ENCODE data around the gene HLF. TPM values are rescaled to one million over a fixed set of nuclear protein-coding genes. Genes with fewer than 3 reads are reported as not detected.

The HLF gene
- total RNA-seq, 2 experiments from 2014 or later: 0.67 to 1.3 TPM

DNA sequence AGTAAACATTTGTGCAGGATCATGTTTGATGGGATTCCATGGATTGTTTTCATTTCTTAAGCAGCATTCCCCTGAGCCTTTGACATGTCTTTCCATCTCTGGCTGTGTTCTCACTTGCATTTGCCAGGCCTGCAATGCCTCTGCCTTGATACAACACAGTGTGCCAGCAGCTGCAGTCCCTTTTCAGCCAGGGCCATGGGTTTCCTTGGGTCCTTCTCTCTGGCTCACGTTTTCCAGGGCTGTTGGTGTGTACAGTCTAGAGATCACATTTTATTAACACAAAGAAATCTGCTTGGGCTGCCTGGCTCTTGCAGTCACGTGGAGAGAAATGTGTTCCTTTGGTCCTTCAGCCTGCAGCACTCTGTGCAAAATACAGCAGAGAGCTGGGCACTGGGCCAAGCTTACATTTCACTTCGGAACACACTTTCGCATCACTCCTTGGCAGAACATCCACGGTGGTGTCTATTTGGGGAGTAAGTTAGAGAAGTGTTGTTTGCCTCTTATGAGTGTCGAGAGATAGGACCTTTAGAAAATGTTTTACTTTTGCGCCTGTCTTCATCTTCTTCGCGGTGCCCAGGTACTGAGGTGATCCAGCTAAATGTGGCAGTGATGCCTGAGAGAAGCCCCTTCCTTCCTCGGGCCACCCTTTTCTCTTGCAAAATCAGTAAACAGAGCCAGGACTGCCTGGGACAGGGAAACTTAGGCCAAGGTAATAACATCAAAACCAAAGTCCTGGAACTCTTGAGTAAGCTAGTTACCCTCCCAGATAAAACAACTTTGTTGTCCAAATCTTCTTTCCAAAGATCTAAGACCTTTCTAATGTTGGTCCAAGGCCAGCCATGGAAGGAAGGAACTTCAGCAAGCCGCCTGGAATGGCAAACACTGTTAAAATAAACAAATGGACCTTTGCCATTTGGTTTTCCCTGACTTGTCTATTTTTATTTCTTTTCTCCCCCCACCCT, 20.9 kb downstream of the HLF start:
- Mint-ChIP-seq H3K9me3 (no peaks in the 10 kb centered on the region), H3K4me3 (no peak overlapping the region)

GRCh38 chr17:55286681-55287589, 22.2 kb downstream of the HLF start:
- Mint-ChIP-seq H3K4me3 (no peak overlapping the region), H3K4me1 (peaks cover 11% of the 10 kb centered on the region), H3K27me3 (peaks cover 10% of the 10 kb centered on the region), H3K9me3 (no peaks in the 10 kb centered on the region), H3K36me3 (no peaks in the 10 kb centered on the region), H3K27ac (no peak overlapping the region)
- DNase-seq (no peak), ATAC-seq (ENCODE audit: low read depth) (no peak)
- POLR2A ChIA-PET: no interaction called here

More for the DNA sequence above, 20.9 kb downstream of the HLF start:
- peaks cover 10% of the 10 kb centered on the region for H3K27me3 Mint-ChIP-seq
- H3K27ac Mint-ChIP-seq: no peak overlapping the region
- no peaks in the 10 kb centered on the region for H3K36me3 Mint-ChIP-seq
- DNase-seq: no peak
- POLR2A ChIA-PET: no interaction called here
- no peak for ATAC-seq (ENCODE audit: low read depth)
- peaks cover 11% of the 10 kb centered on the region for H3K4me1 Mint-ChIP-seq

GRCh38 chr17:55288356-55289105, 23.8 kb downstream of the HLF start:
- Mint-ChIP-seq H3K36me3 (no peaks in the 10 kb centered on the region), H3K4me3 (no peak overlapping the region), H3K27ac (no peak overlapping the region), H3K9me3 (no peaks in the 10 kb centered on the region), H3K4me1 (peaks cover 11% of the 10 kb centered on the region), H3K27me3 (peaks cover 7% of the 10 kb centered on the region)
- ATAC-seq (ENCODE audit: low read depth) (no peak), DNase-seq (no peak)
- POLR2A ChIA-PET: no interaction called here

DNA sequence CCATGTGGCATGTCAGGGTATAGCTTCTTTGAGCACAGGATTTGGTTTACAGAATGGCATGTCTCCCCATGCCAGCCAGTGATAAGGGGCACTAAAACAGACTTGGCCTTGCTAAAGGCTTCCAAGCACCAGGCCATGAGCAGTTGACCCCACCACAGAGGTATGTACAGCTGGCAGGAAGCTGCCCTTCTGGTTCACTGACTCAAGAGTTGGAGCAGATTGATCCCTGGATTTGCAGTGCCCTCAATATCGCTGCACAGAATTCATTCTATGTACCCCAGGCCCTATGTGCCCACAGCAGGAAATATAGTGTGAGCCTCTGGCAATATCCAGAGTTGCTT, 24.3 kb downstream of the HLF start:
- no peak overlapping the region for H3K27ac Mint-ChIP-seq
- H3K27me3 Mint-ChIP-seq: peaks cover 7% of the 10 kb centered on the region
- peaks cover 9% of the 10 kb centered on the region for H3K4me1 Mint-ChIP-seq
- H3K36me3 Mint-ChIP-seq: no peaks in the 10 kb centered on the region
- H3K4me3 Mint-ChIP-seq: no peak overlapping the region
- POLR2A ChIA-PET: no interaction called here
- H3K9me3 Mint-ChIP-seq: no peaks in the 10 kb centered on the region
- no peak for ATAC-seq (ENCODE audit: low read depth)
- DNase-seq: no peak

DNA sequence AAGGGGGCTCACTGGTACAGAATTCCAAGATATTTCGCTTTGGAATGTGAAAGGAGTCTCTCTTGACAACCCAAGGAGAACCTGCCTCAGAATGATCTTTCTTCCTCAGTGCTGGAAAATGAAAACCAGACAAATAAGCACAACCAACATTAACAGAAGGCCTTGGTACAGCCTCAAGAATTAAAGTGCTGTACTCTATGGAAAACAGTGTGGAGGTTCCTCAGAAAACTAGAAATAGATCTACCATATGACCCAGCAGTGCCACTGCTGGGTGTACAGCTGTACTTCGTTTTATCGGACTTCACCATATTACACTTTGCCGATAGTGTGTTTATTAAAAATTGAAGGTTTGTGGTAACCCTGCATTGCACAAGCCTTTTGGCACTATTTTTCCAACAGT, 25.2 kb downstream of the HLF start:
- H3K36me3 Mint-ChIP-seq: no peaks in the 10 kb centered on the region
- H3K27ac Mint-ChIP-seq: no peak overlapping the region
- no peak overlapping the region for H3K4me3 Mint-ChIP-seq
- no peaks in the 10 kb centered on the region for H3K9me3 Mint-ChIP-seq
- ATAC-seq (ENCODE audit: low read depth) (no peak), DNase-seq (no peak)
- peaks cover 7% of the 10 kb centered on the region for H3K27me3 Mint-ChIP-seq
- POLR2A ChIA-PET: no interaction called here
- H3K4me1 Mint-ChIP-seq: peaks cover under 1% of the 10 kb centered on the region

DNA sequence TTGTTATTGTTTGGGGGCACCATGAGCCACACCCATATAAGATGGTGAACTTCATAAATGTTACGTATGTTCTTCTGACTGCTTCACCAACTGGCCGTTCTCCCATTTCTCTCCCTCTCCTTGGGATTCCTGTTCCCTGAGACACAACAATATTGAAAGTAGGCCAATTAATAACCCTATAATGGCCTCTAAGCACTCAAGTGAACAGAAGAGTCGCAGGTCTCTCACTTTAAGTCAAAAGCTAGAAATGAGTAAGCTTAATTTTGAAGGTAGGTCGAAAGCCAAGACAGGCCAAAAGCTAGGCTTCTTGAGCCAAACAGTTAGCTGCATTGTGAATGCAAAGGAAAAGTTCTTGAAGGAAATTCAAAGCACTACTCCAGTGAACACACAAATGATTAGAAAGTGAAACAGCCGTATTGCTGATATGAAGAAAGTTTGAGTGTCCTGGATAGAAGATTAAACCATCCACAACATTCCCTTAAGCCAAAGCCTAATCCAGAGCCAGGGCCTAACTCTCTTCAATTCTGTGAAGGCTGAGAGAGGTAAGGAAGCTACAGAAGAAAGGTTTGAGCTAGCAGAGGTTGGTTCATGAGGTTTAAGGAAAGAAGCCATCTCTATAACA, 25.8 kb downstream of the HLF start:
- DNase-seq (no peak), ATAC-seq (ENCODE audit: low read depth) (no peak)
- POLR2A ChIA-PET: no interaction called here
- no peaks in the 10 kb centered on the region for H3K36me3 Mint-ChIP-seq
- H3K9me3 Mint-ChIP-seq: no peaks in the 10 kb centered on the region
- peaks cover 7% of the 10 kb centered on the region for H3K27me3 Mint-ChIP-seq
- H3K4me1 Mint-ChIP-seq: no peaks in the 10 kb centered on the region
- H3K4me3 Mint-ChIP-seq: no peak overlapping the region
- H3K27ac Mint-ChIP-seq: no peak overlapping the region

- Mint-ChIP-seq H3K27ac (no peak overlapping the region), H3K27me3 (peaks cover 5% of the 10 kb centered on the region)
- POLR2A ChIA-PET: no interaction called here
These were observed 26.4 kb downstream of the HLF start for GRCh38 chr17:55291114-55291507.

GRCh38 chr17:55292094-55292493, 27.3 kb downstream of the HLF start:
- POLR2A ChIA-PET: no interaction called here
- no peak overlapping the region for H3K27ac Mint-ChIP-seq

More at GRCh38 chr17:55291114-55291507, 26.4 kb downstream of the HLF start:
- Mint-ChIP-seq H3K9me3 (no peaks in the 10 kb centered on the region), H3K4me3 (no peak overlapping the region), H3K4me1 (peaks cover 1% of the 10 kb centered on the region), H3K36me3 (no peaks in the 10 kb centered on the region)
- no peak for DNase-seq
- ATAC-seq (ENCODE audit: low read depth): no peak

DNA sequence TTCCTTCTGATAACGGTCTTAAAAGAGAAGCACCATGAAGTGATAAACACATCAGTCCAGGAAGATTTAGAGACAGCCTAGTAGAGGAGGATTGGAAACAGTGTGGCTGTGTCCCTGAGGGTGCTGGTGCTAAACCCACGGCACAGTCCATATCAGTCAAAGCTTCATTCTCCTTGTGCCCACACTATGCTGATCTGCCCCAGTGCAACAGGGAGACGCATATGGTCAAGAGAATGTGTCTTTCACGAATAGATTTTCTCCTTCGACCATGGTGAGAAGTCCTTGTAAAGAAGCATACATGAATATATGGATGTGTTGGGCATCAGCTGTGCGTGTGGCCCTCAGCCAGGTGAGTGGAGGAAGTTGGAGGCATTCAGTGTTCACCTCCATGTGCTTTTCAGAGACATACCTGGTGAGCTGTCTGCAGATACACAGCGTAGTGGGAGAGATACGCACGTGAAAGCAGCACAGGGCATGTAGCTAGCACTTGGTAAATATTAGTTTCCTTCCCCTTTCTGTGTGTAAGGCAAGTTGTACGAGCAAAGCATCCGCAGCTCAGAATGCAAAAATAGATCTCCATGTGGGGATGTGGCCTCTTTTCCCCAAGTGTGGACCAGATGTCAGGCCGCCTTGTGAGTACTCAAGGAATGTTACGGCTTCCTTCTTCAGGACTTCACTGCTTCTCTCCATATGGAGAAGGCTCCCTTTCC, 29.4 kb downstream of the HLF start:
- DNase-seq (no peak), ATAC-seq (ENCODE audit: low read depth) (no peak)
- Mint-ChIP-seq H3K27ac (no peak overlapping the region), H3K4me3 (no peak overlapping the region), H3K36me3 (no peaks in the 10 kb centered on the region), H3K27me3 (peaks cover 3% of the 10 kb centered on the region), H3K4me1 (peaks cover 1% of the 10 kb centered on the region), H3K9me3 (no peaks in the 10 kb centered on the region)
- POLR2A ChIA-PET: no interaction called here

More at GRCh38 chr17:55292094-55292493, 27.3 kb downstream of the HLF start:
- Mint-ChIP-seq H3K9me3 (no peaks in the 10 kb centered on the region), H3K27me3 (peaks cover 3% of the 10 kb centered on the region), H3K4me1 (peaks cover 1% of the 10 kb centered on the region), H3K4me3 (no peak overlapping the region), H3K36me3 (no peaks in the 10 kb centered on the region)
- no peak for DNase-seq
- no peak for ATAC-seq (ENCODE audit: low read depth)

- ATAC-seq (ENCODE audit: low read depth) (peak; percentile 56), DNase-seq (peak; percentile 48)
- H3K4me1 Mint-ChIP-seq: peaks cover 1% of the 10 kb centered on the region
- H3K4me3 Mint-ChIP-seq: no peak overlapping the region
- H3K27me3 Mint-ChIP-seq: peaks cover 7% of the 10 kb centered on the region
- H3K36me3 Mint-ChIP-seq: no peaks in the 10 kb centered on the region
- H3K9me3 Mint-ChIP-seq: no peaks in the 10 kb centered on the region
- POLR2A ChIA-PET: no interaction called here
- no peak overlapping the region for H3K27ac Mint-ChIP-seq
These were observed 30.8 kb downstream of the HLF start for GRCh38 chr17:55295411-55296170.

GRCh38 chr17:55296171-55296695, 31.5 kb downstream of the HLF start:
- no peaks in the 10 kb centered on the region for H3K36me3 Mint-ChIP-seq
- no peak overlapping the region for H3K27ac Mint-ChIP-seq
- H3K27me3 Mint-ChIP-seq: peaks cover 7% of the 10 kb centered on the region
- POLR2A ChIA-PET: no interaction called here
- H3K4me3 Mint-ChIP-seq: no peak overlapping the region
- no peak for DNase-seq
- H3K4me1 Mint-ChIP-seq: peaks cover 1% of the 10 kb centered on the region
- no peaks in the 10 kb centered on the region for H3K9me3 Mint-ChIP-seq
- ATAC-seq (ENCODE audit: low read depth): no peak

- no peak for DNase-seq
- peaks cover 7% of the 10 kb centered on the region for H3K27me3 Mint-ChIP-seq
- no peak for ATAC-seq (ENCODE audit: low read depth)
- peaks cover 1% of the 10 kb centered on the region for H3K4me1 Mint-ChIP-seq
- POLR2A ChIA-PET: no interaction called here
- H3K4me3 Mint-ChIP-seq: no peak overlapping the region
- H3K27ac Mint-ChIP-seq: no peak overlapping the region
- no peaks in the 10 kb centered on the region for H3K36me3 Mint-ChIP-seq
- H3K9me3 Mint-ChIP-seq: no peaks in the 10 kb centered on the region
These were observed 31.9 kb downstream of the HLF start for GRCh38 chr17:55296699-55297098.

Data from activated naive CD8-positive, alpha-beta T cell treated with anti-CD3 and anti-CD28 coated beads, Interleukin-2, amount 10 ng/mL, durations not matched to agents 7 days and 5 days (primary cell).